Mesothelial cell of epicardium (in vitro differentiated cells): Measurements from ENCODE around the gene PTGDR2. TPM values are rescaled to one million over a fixed set of nuclear protein-coding genes. Genes with fewer than 3 reads are reported as not detected.
A peak's percentile ranks its signal among the peaks of the same experiment; 100 is the strongest.

Experiments used
- DNase-seq, 2 experiments: peaks; one replicate each; pipeline ENCODE4 v3.0.0; 2021; ENCODE audit warnings: low spot score in 2 of 2; ENCODE audit not compliant: unreplicated experiment in 2 of 2
- H3K27ac Mint-ChIP-seq: 2 replicates; pipeline ENCODE4 v1.8.0; 2021; ENCODE audit warnings: mixed read lengths
- H3K27me3 Mint-ChIP-seq: 2 replicates; pipeline ENCODE4 v1.8.0; 2021; ENCODE audit warnings: low read depth, mixed read lengths
- H3K36me3 Mint-ChIP-seq: 2 replicates; pipeline ENCODE4 v1.8.0; 2021; ENCODE audit warnings: mixed read lengths
- H3K4me1 Mint-ChIP-seq: 2 replicates; pipeline ENCODE4 v1.8.0; 2021; ENCODE audit warnings: mixed read lengths
- H3K4me3 Mint-ChIP-seq: 2 replicates; pipeline ENCODE4 v1.8.0; 2021; ENCODE audit warnings: mild to moderate bottlenecking, moderate library complexity, mixed read lengths
- H3K9me3 Mint-ChIP-seq: 2 replicates; pipeline ENCODE4 v1.8.0; 2021; ENCODE audit warnings: mixed read lengths
- CTCF ChIP-seq: fragments of 200-600 bp; sonication (generic); IDR thresholded peaks from one replicate; pipeline ENCODE4 v1.5.0; 2021; ENCODE audit warnings: antibody characterized with exemption; ENCODE audit not compliant: unreplicated experiment
- total RNA-seq: library from RNA; stranded (reverse); gene quantifications from 3 replicates; pipeline ENCODE4 v1.2.1, GENCODE V29; 2021

The PTGDR2 gene
- 0.60 to 0.75 TPM (median 0.71 TPM) in 3 replicates for total RNA-seq

DNA sequence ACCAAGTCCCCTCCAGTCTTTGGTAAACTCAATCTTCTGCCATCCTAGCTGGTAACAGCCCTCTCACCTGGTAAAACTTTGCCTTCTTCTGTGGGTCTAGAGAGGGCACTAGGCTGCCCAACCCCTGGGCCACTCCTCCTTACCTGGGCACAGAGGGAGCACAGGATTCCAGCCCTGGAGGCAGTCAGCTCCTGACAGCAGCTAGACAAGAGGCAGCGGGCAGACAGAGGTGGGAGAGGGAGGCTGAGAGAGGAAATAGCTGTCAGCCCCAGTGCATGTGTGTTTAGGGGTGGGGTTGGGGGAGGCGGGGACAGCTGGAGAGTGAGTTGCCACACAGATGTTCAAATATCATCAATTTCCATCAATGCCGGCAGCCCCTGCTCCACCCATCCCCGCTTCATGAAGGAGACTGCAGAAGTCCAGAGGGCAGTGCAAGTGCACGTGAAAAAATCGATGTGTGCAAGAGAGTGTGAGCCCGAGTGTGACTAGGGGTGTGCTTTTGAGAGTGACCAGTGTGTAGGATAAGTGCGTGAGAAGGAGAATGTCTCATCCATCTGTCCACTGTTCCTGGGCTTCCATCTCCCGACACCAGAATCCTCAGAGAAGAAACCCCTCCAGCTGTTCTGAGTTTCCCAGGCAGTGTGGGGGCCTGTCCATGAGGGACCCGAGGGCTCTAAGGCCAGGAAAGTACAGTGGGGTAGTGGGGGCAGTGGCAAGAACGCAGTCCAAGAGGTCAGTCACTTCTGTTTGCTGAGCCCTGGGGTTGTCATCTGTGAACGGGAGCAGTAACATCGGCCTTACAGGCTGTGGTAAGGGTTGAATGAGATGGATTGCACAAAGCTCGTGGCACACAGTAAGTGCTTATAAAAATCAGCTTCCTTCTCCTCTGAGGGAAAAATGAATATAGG lies at the start of gene PTGDR2:
PTGDR2 (minus strand) TSS at position 225 of the 908 bp plus-strand sequence. CDS start 2,228 bp downstream, outside the sequence.
- Mint-ChIP-seq H3K4me3 (peak within 1 kb of the TSS; percentile 19), H3K27me3 (no peaks in the 10 kb centered on the region), H3K4me1 (peaks cover 9% of the 10 kb centered on the region), H3K27ac (no peak within 1 kb of the TSS), H3K36me3 (peaks cover 4% of the 10 kb centered on the region), H3K9me3 (no peaks in the 10 kb centered on the region)
- TF ChIP-seq CTCF, result no peak
- DNase-seq, result no peak

GRCh38 chr11:60905047-60905446 lies 49.3 kb upstream of the PTGDR2 start:
- H3K4me1 Mint-ChIP-seq, result peaks cover 24% of the 10 kb centered on the region

DNA sequence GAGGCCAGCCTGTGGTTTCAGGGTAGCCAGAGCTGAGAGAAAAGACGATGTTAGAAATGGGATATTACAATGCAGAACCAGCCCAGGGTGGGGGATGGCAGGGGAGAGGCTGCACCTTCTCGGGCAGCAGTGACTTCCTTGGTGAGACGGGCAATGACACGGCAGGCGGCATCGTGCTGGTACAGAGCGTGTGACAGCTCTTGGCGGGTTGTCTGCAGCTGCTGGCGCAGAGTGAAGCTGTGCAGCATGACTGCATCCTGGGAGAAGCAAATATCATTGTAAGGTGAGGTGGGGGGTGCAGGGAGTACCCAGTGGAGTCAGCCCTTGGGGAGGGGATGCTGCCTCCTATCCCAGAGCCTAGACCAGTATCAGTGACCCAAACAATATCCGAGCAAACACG lies 46.9 kb upstream of the PTGDR2 start:
- peaks cover under 1% of the 10 kb centered on the region for H3K27me3 Mint-ChIP-seq
- H3K4me3 Mint-ChIP-seq, result no peak overlapping the region
- H3K27ac Mint-ChIP-seq, result no peak overlapping the region
- TF ChIP-seq CTCF, result no peak
- no peak for DNase-seq
- peaks cover 17% of the 10 kb centered on the region for H3K36me3 Mint-ChIP-seq
- H3K9me3 Mint-ChIP-seq, result no peaks in the 10 kb centered on the region
- peaks cover 24% of the 10 kb centered on the region for H3K4me1 Mint-ChIP-seq

More at GRCh38 chr11:60905047-60905446, 49.3 kb upstream of the PTGDR2 start:
- TF ChIP-seq CTCF, result no peak
- Mint-ChIP-seq H3K9me3 (no peaks in the 10 kb centered on the region), H3K4me3 (peak overlapping the region; percentile 84), H3K27me3 (peaks cover 23% of the 10 kb centered on the region), H3K27ac (peak overlapping the region; percentile 70), H3K36me3 (peaks cover 3% of the 10 kb centered on the region)
- DNase-seq, result no peak

- Mint-ChIP-seq H3K36me3 (peaks cover 20% of the 10 kb centered on the region), H3K27ac (no peak overlapping the region), H3K4me1 (peaks cover 18% of the 10 kb centered on the region), H3K4me3 (no peak overlapping the region), H3K27me3 (no peaks in the 10 kb centered on the region), H3K9me3 (no peaks in the 10 kb centered on the region)
- TF ChIP-seq CTCF, result no peak
- no peak for DNase-seq
Measured at GRCh38 chr11:60900673-60901404, 45.1 kb upstream of the PTGDR2 start.

DNA sequence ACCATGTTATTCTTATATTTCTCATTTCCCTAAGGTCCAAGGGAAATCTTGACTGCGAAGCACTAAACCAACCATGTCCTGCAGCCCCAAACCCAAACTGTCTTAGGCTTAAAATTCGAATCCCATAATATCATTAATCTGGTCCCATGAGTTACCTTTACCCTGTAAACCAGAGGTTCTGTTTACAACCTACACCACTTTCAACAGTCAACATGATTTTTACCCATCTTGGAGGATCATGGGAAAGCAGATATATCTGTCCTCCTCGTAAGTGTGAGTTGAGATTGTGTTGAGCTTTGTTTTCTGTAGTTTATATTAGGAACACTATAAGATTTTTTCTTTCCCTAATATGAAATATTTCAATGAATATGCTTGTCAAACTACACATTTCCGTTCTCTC lies 44.2 kb upstream of the PTGDR2 start:
- peak overlapping the region; percentile 9 for H3K27ac Mint-ChIP-seq
- H3K9me3 Mint-ChIP-seq, result no peaks in the 10 kb centered on the region
- no peaks in the 10 kb centered on the region for H3K27me3 Mint-ChIP-seq
- H3K36me3 Mint-ChIP-seq, result peaks cover 25% of the 10 kb centered on the region
- no peak overlapping the region for H3K4me3 Mint-ChIP-seq
- no peak for DNase-seq
- H3K4me1 Mint-ChIP-seq, result peaks cover 9% of the 10 kb centered on the region
- no peak for TF ChIP-seq CTCF
